Heart left ventricle (tissue), 16 donors: ENCODE data around the gene EIF3J. TPM values are rescaled to one million over a fixed set of nuclear protein-coding genes. Genes with fewer than 3 reads are reported as not detected.

ENCODE experiments used
- ATAC-seq, 4 donors: fragments of 200-7000 bp; cut with Tn5 transposase; one replicate each; pipeline ENCODE4 v1.9.1; 2020 to 2022; ENCODE audit warnings: moderate library complexity in 4 of 4, mild to moderate bottlenecking in 3 of 4, moderate number of reproducible peaks in 1 of 4
- DNase-seq, 5 donors: peaks; one replicate each; pipeline ENCODE4 v3.0.0-alpha.2; 2020
- H3K27ac ChIP-seq, 12 donors: fragments of 200-600 bp; sonication (generic) in 4 of 12; one replicate each; pipeline versions ENCODE4 v1.5.0 to v1.8.0; 2016 to 2022; ENCODE audit warnings: mild to moderate bottlenecking in 2 of 12
- H3K27me3 ChIP-seq, 9 donors: fragments of 200-600 bp; sonication (generic) in 2 of 9; one replicate each; pipeline versions ENCODE4 v1.5.1 to v1.8.0; 2016 to 2022; ENCODE audit warnings: mild to moderate bottlenecking in 3 of 9
- H3K36me3 ChIP-seq, 9 donors: fragments of 200-600 bp; sonication (generic) in 2 of 9; one replicate each; pipeline versions ENCODE4 v1.5.0 to v1.8.0; 2018 to 2022; ENCODE audit warnings: mild to moderate bottlenecking in 2 of 9
- H3K4me1 ChIP-seq, 12 donors: fragments of 200-600 bp; sonication (generic) in 4 of 12; one replicate each; pipeline versions ENCODE4 v1.5.0 to v1.8.0; 2016 to 2022; ENCODE audit warnings: mild to moderate bottlenecking in 3 of 12
- H3K4me3 ChIP-seq, 12 donors: fragments of 200-600 bp; sonication (generic) in 4 of 12; one replicate each; pipeline versions ENCODE4 v1.5.0 to v1.8.0; 2017 to 2022; ENCODE audit warnings: mild to moderate bottlenecking in 9 of 12, moderate library complexity in 4 of 12
- H3K9me3 ChIP-seq, 12 donors: fragments of 200-600 bp; sonication (generic) in 4 of 12; one replicate each; pipeline versions ENCODE4 v1.5.0 to v1.8.0; 2016 to 2022; ENCODE audit warnings: mild to moderate bottlenecking in 1 of 12
- POLR2A ChIP-seq, 2 donors: fragments of 450-650 bp; IDR thresholded peaks; one replicate each; pipeline ENCODE4 v1.6.1; 2017; ENCODE audit warnings: antibody characterized with exemption in 2 of 2, mild to moderate bottlenecking in 2 of 2, moderate library complexity in 2 of 2
- WGBS, 4 donors: extraction: QIAGEN DNeasy Blood & Tissue Kit in 2 of 4; methylation state at CpG; one replicate each; pipeline versions ENCODE4 v1.1.5 to v1.1.7; 2013 to 2018; 5-methylcytosine and 5-hydroxymethylcytosine counted together
- intact Hi-C, 10 donors: fragments of 100-400 bp; cut with DNase I; formaldehyde crosslinking; loops; one replicate each; pipeline versions ENCODE4 v1.11.1 to v1.14.2; 2022
- polyA plus RNA-seq, 2 donors: library from polyadenylated mRNA; stranded (reverse); fragments of 200-250 nt; gene quantifications; one replicate each; pipeline ENCODE4 v1.2.3, GENCODE V29; 2013
- total RNA-seq, 9 donors: library from RNA; depleted of rRNA in 2 of 9; stranded (reverse); fragments of >200 nt in 2 of 9; fragmentation: NEBNext Ultra II Directional in 3 of 9; extraction: Animal tissue kit (Norgen Biotek cat#: 25700) in 3 of 9; gene quantifications; one replicate each; pipeline versions ENCODE4 v1.1.0 to v1.2.4, GENCODE V29; 2016 to 2023
- TF ChIP-seq, protein P1 (sequence below), 12 donors: fragments of 200-600 bp; sonication (generic) in 4 of 12; IDR thresholded peaks; one replicate each; pipeline versions ENCODE4 v1.5.0 to v1.8.0; 2018 to 2022; ENCODE audit warnings: antibody characterized with exemption in 12 of 12, mild to moderate bottlenecking in 5 of 12
- donor health status: ischemic (EF 13 %, LVEDD 7.1; RV severe dilation, severe dysfunction).
- donor health status: healthy with polysubstance abuse.
- donor health status: DM: no; HTN: yes; CAD: no.
- donor health status: DM: no; HTN: no; CAD: no.
- donor health status: ischemic (EF 25% LVEDD 6.9; RV normal size, moderate dysfunction).
- donor health status: ischemic (EF 25% LVEDD 5.7; RV mildly dilated, moderate dysfunction).
- donor health status: healthy.
- donor health status: DM: yes; HTN: yes; CAD: no.
- donor health status: ischemic (EF 35%, LVEDD 5.7; RV mildly dilated, moderate dysfunction).
- donor health status: nonischemic (EF 11% LVEDD 7.7; RV severe dilation, severe dysfunction).
- donor health status: DM: yes; HTN: yes; CAD: no.
- donor health status: PGD.
- donor health status: ischemic (EF 29% LVEDD 5.4; RV normal size, mild dysfunction).
- donor health status: nonischemic (EF 23%, LVEDD 6.1; RV moderate dilation, normal function).

Gene EIF3J
- total and polyA plus RNA-seq, 11 donors: 30.4 to 116 (median 71.6) TPM

DNA sequence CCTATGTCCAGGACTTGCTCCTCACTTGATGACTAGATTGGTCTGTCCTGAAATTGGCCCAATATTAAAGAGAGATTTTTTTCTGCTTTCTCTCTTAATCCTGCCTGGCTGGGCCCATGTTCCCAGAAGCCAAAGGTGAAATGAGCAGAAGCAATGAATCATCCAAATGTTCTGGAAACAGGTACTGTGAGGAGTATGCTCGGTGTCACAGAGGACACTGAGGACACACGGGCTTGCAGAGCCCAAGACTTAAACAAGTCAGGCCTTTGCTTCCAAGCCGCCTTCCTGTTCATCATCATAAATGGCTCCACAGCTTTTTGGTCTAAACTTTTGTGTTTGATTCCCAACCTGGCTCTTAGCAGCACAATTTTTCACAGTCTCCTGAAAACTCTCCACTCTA is 31.4 kb downstream of the EIF3J start:
- H3K27ac ChIP-seq: no peak overlapping the region
- H3K4me3 ChIP-seq: no peak overlapping the region
- DNase-seq: no peak
- TF ChIP-seq, protein P1, sequence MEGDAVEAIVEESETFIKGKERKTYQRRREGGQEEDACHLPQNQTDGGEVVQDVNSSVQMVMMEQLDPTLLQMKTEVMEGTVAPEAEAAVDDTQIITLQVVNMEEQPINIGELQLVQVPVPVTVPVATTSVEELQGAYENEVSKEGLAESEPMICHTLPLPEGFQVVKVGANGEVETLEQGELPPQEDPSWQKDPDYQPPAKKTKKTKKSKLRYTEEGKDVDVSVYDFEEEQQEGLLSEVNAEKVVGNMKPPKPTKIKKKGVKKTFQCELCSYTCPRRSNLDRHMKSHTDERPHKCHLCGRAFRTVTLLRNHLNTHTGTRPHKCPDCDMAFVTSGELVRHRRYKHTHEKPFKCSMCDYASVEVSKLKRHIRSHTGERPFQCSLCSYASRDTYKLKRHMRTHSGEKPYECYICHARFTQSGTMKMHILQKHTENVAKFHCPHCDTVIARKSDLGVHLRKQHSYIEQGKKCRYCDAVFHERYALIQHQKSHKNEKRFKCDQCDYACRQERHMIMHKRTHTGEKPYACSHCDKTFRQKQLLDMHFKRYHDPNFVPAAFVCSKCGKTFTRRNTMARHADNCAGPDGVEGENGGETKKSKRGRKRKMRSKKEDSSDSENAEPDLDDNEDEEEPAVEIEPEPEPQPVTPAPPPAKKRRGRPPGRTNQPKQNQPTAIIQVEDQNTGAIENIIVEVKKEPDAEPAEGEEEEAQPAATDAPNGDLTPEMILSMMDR (IDR thresholded peaks at IDR 0.05): no peak
- no peak for TF ChIP-seq POLR2A (IDR thresholded peaks at IDR 0.05)
- H3K27me3 ChIP-seq: no peaks in the 10 kb centered on the region
- H3K4me1 ChIP-seq: no peaks in the 10 kb centered on the region
- H3K36me3 ChIP-seq: peaks cover 0 to 100% (median 97%) of the 10 kb centered on the region in 9 donors
- no peak for ATAC-seq
- H3K9me3 ChIP-seq: peaks cover 0 to 6% (median 0%) of the 10 kb centered on the region in 12 donors
- intact Hi-C loops: no loop called here
- WGBS, 4 donors: 83 to 93% (median 91%) methylated on average over 3 of the region's 3 CpGs

DNA sequence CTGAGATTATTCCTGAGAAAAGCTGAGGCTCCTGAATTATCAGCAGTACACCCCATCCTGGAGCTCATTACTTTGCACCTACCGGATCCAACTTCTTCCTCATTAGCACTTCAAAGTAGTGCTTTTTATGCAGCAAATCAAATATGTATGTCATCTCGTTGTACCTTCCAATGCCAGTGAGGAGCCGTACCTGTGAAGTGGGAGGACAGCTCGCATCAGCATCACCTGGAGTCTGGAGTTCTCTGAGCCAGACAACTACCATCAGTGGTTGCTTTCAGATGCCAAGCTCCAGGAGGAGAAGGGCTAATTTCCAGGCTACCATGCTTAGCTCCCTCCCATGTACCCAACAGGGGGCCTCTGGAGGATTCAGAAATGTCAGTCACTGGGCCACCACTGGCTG is 32.4 kb downstream of the EIF3J start:
- ATAC-seq: no peak
- no peaks in the 10 kb centered on the region for H3K27me3 ChIP-seq
- WGBS, 4 donors: 90 to 100% (median 96%) methylated on average over 4 of the region's 4 CpGs
- H3K4me1 ChIP-seq: no peaks in the 10 kb centered on the region
- peaks cover 0 to 98% (median 95%) of the 10 kb centered on the region in 9 donors for H3K36me3 ChIP-seq
- DNase-seq: no peak
- no peak for TF ChIP-seq POLR2A (IDR thresholded peaks at IDR 0.05)
- TF ChIP-seq, protein P1 (IDR thresholded peaks at IDR 0.05): no peak
- intact Hi-C loops: no loop called here
- peaks cover 0 to 6% (median 0%) of the 10 kb centered on the region in 12 donors for H3K9me3 ChIP-seq
- H3K4me3 ChIP-seq: no peak overlapping the region
- H3K27ac ChIP-seq: no peak overlapping the region

DNA sequence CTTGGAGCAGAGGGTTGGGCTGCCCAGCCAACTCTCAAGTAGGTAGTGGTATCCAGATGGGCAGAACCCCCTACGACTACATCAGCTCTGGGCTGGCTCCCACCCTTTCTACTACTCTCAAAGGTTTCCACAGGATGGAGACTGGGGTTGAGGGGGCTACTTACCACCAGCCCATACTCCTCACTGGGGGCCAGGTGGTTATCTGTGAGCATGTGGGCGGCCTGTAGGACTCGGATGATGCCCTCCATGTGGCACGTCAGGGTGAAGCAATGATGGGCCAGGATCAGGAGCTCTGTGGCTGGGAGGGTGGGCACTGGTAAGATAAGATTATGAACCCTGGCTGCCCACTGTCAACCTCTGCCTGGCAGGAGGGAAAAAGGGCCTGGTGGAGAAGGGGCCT is 33.4 kb downstream of the EIF3J start:
- 94 to 97% (median 95%) methylated on average over 4 of the region's 4 CpGs for WGBS, 4 donors
- Histone ChIP-seq H3K27ac (no peak overlapping the region), H3K4me1 (peaks cover 0 to 9% (median 0%) of the 10 kb centered on the region in 12 donors), H3K9me3 (peaks cover 0 to 2% (median 0%) of the 10 kb centered on the region in 12 donors), H3K4me3 (no peak overlapping the region), H3K27me3 (no peaks in the 10 kb centered on the region), H3K36me3 (peaks cover 0 to 93% (median 85%) of the 10 kb centered on the region in 9 donors)
- ATAC-seq (peak in 2 of 4 donors; percentile 7 to 30), DNase-seq (no peak)
- intact Hi-C loops: loop anchor here in 1 of 10 donors (10.0 kb wide), 1 partner anchor 164 kb away; the partner anchor contains the start of gene TRIM69
- TF ChIP-seq, protein P1 (IDR thresholded peaks at IDR 0.05): no peak
- no peak for TF ChIP-seq POLR2A (IDR thresholded peaks at IDR 0.05)

DNA sequence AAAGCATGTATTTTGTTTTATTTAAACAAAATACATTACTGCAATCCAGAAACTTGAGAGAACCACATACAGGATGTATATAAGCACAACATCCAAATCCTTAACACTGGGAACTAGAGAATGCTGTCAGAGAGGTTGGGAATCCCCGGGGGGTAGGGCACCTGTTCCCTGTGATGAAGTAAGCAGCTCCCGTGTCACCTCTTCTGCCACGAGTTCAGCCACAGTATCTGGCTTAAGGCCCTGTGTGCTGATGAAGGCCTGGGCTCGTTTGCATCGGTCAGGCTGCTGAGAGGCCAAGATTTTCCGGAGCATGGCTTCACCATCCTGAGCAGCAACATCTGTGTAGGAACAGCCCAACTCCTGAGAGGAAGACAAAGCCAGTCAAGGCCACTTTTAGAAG is 36.4 kb downstream of the EIF3J start:
- Histone ChIP-seq H3K27me3 (no peaks in the 10 kb centered on the region), H3K4me1 (peaks cover 0 to 12% (median 0%) of the 10 kb centered on the region in 12 donors), H3K4me3 (no peak overlapping the region), H3K27ac (no peak overlapping the region), H3K36me3 (peaks cover 0 to 67% (median 55%) of the 10 kb centered on the region in 9 donors), H3K9me3 (no peaks in the 10 kb centered on the region)
- no peak for DNase-seq
- no peak for ATAC-seq
- no peak for TF ChIP-seq POLR2A (IDR thresholded peaks at IDR 0.05)
- TF ChIP-seq, protein P1 (IDR thresholded peaks at IDR 0.05): no peak
- intact Hi-C loops: loop anchor here in 1 of 10 donors (10.0 kb wide), 1 partner anchor 161 kb away; the partner anchor contains the start of gene TRIM69
- WGBS, 4 donors: 75 to 92% (median 83%) methylated on average over 6 of the region's 6 CpGs
